ENCODE data around the gene BANF2.

DNA sequence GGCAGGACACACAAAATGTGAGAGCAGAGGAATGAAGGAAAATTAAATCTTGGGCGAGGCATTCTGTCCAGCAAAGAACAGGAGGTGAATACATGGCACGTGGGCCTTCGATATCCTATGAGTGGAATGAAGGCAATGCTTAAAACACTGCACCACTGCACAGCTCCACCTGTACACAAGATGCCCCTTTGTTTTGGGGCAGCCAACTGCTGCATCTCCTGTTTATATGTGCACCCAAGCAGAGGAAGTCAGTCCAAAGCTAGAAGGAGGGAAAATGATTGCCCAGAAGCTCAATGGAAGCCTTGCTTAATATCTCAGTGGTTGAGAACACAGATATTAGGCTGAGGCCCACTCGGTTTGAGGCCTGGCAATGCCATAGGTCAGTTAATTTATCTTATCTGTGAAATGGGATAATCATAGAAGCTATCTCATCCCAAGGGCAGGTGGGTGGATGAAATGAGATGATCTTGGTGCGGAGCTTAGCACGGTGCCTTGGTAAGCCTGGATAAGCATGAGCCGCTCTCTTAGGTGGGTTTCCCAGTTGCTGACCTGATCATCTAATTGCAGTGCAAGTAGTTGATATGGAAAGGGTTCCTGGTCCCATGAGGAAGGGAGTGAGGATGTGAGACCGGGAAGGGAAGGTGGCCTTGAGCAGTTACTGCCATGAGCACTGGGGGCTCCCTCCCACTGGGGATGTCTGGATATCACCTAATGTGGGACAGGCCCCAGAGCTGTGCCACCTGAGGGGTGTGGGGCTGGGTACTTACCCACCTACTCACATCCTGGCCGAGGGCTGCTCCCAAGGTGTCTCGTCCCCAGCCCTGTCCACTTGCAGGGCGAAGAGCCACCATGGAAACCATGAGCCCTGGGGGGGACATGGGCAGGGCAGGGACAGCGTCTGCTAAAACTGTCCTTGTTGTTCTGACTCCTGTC lies 9.9 kb downstream of the BANF2 start:
- no peak for TF ChIP-seq CTCF (conservative IDR thresholded peaks at IDR 0.05; ENCODE audit: low read depth, low read length)
- TF ChIP-seq EZH2 (IDR thresholded peaks at IDR 0.05; ENCODE audit: borderline replicate concordance, low read depth, low read length, poor library complexity, severe bottlenecking): no peak
